GM12864 (cell line): Measurements from ENCODE around the gene RAPGEF6.

Source experiments
- DNase-seq: peaks from one replicate; pipeline ENCODE4 v3.0.0-alpha.2; 2011; ENCODE audit warnings: low read depth
- H3K4me3 ChIP-seq: 2 replicates; pipeline ENCODE4 v1.5.1; 2011; ENCODE audit warnings: mild to moderate bottlenecking, low read depth, low read length, control low read depth
- TF ChIP-seq, protein P1 (sequence below): IDR thresholded peaks from 2 replicates; pipeline ENCODE4 v1.5.1; 2011; ENCODE audit warnings: low read depth, mild to moderate bottlenecking, moderate library complexity, low read length, control low read depth, inconsistent platforms; ENCODE audit errors: missing control alignments

The RAPGEF6 gene

DNA sequence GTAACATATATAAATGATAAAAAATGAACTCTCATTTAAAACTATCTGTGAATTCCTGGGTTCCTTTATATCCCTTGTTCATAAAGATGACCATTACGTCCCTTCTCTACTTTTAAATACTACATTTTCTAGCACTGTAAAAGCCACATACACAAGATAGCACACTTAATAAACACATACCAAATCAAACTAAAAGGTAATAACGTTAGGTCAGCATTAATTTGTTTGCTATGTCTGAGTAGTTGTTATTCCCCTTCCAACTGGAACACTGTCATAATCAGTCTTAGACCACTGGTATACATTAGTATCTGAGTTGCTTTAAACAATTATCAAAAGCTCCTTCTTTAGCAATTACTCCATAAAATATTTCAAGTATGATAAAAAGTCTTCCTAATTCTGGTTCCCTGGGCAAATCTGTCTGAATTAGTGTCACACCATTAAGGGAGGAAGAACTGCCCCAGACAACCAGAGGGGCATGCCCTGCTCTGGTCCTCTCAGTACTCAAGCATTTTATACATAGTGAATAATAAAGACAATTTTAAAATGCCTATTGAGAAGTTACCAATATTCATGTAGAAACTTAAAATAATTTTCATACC is 98.1 kb downstream of the RAPGEF6 start:
- TF ChIP-seq, protein P1, sequence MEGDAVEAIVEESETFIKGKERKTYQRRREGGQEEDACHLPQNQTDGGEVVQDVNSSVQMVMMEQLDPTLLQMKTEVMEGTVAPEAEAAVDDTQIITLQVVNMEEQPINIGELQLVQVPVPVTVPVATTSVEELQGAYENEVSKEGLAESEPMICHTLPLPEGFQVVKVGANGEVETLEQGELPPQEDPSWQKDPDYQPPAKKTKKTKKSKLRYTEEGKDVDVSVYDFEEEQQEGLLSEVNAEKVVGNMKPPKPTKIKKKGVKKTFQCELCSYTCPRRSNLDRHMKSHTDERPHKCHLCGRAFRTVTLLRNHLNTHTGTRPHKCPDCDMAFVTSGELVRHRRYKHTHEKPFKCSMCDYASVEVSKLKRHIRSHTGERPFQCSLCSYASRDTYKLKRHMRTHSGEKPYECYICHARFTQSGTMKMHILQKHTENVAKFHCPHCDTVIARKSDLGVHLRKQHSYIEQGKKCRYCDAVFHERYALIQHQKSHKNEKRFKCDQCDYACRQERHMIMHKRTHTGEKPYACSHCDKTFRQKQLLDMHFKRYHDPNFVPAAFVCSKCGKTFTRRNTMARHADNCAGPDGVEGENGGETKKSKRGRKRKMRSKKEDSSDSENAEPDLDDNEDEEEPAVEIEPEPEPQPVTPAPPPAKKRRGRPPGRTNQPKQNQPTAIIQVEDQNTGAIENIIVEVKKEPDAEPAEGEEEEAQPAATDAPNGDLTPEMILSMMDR, result no peak
- H3K4me3 ChIP-seq, result no peak overlapping the region
- no peak for DNase-seq

DNA sequence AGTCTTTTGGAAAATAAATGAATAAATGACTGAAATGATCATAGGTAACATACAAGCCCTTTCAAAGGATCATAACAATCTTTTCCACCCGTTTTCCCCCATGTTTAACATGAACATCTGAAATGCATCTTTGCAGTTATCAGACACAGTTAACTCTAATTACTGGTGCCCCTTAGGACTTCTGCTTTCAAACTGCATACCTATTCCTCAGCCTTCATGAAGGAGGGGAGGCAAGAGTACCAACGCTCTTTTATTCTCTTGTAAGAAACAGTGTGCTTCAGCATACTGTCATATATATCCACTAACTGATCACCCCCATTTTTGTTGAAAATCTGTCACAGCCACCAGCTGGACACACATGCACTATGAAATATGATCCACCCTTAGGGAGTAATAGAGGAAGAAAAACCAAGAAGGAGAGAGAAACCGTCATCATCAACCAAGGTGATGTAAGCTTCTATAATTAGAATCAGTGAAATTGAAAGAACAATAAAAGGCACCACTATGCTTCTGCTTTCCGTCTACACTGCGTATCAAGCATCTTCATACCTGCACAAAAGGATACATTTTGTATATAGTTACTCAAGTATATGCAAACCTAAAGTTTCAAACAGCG is 98.7 kb downstream of the RAPGEF6 start:
- peak; percentile 47 for DNase-seq
- TF ChIP-seq, protein P1, result no peak

DNA sequence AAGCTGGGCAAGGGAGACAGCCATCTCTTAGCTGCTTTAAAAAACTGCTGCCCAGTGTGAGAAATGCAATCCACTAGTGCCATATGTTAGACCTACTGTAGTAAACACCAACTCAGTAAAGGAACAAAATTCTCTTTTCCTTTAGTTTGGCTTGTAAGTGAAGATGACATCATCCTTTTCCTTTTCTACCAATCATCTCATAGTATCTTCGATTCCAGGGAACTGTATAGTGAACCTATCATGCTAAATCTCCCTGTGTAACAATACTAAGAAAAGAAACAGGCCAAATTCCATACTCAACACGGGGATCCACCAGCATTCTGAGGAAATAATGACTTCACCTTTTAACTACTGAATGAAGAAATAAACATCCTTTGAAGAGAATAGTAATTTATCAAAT is 100.1 kb downstream of the RAPGEF6 start:
- TF ChIP-seq, protein P1, result no peak
- no peak overlapping the region for H3K4me3 ChIP-seq
- DNase-seq, result no peak

More for the DNA sequence above, 98.7 kb downstream of the RAPGEF6 start:
- H3K4me3 ChIP-seq, result no peak overlapping the region

DNA sequence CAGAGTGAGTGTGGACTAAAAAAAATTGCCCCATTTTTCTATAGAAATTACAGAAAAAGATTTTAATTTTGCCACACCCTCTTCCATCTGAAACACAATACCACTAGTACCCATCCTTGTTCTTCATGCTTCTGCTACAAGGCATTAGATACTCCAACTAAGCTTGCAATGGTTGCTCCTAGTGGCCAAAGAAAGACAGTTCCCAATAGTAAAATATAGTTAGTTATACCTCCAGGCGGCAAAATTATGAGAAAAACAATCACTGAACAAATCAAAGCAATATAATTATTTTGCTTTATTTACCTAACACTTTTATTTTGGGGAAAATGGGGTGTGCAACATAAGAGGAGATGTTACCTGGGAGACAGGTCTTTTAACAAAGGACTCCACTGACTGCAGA is 101.2 kb downstream of the RAPGEF6 start:
- DNase-seq, result no peak
- TF ChIP-seq, protein P1, result peak; percentile 17
- H3K4me3 ChIP-seq, result no peak overlapping the region

DNA sequence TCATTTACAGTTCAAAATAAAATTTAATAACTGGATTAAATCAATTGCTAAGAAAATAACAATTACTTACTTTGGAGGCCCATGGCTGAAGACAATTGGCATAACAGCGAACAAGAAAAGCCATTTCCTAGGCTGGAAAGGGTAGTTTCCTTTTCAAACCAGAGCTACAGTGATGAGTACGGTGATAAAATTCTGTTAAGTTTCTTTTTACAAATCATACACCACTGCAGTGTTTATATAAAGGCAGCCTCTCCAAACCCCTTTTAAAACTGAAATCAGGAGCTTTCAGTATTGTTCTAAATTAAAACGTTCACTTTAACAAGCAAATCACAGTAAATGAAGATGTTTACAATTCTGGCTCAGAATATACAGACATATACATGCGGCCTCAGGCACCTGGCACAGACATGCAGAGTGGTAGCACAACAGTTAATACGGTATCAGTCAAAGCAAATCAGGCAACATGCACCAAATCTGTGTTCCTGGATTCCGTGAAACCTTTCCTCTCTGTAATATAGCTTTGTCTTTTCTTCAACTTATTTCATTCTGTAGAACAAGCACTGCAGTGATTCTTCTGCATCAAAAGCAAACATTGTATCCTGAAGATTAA is 102.9 kb downstream of the RAPGEF6 start:
- H3K4me3 ChIP-seq, result no peak overlapping the region
- TF ChIP-seq, protein P1, result no peak
- no peak for DNase-seq

DNA sequence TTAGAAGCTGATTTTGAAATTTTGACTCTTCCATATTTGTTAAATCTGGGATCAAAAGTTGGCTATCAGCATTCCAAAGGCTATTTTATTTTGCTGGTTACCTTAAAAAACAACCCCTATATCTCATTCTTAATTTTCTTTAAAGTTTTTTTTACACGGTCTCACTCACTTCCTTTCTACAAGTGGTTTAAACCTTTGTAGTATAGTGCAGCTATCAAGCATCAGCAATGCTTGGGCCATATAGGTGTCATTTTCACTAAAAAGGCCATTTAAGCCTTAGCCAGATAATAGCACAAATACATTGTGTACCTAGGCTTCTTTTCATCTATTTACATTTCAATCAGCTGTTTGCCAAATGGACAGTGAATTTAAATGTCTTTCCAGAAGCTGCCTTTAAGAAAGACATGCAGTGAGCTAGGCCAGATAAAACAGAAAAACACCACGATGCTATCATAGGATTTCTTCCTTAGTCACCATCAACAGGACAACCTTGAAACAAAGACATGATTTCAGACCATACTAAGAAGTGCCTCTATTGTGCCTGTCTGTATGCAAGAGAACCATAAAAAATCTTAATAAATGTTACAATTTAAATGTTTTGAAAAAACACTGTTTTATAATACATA is 104.2 kb downstream of the RAPGEF6 start:
- no peak for DNase-seq
- TF ChIP-seq, protein P1, result no peak
- no peak overlapping the region for H3K4me3 ChIP-seq

DNA sequence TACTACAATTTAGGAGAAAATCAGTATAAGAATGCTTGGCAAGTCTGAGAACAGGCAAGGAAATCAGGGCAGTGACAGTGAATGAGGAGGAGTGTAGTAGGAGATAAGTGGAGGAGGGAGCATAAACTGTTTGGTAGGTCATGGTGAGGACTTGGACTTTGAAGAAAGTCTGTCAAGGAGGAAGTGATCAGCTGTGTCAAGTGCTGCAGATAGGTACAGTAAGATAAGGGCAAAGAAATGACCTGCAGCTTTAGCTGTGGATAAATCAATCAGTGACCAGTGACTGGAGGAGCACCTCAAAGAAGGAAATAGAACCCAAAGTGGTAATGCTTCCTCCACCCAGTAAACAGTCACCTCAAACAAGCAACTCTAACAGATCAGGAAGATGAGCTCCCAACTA is 106.3 kb downstream of the RAPGEF6 start:
- H3K4me3 ChIP-seq, result no peak overlapping the region
- TF ChIP-seq, protein P1, result no peak
- DNase-seq, result no peak
